D721Med (cell line): ENCODE data around the gene CHADL.

Source experiments
- DNase-seq: peaks from one replicate; pipeline ENCODE4 v3.0.0; 2011; ENCODE audit warnings: low spot score; ENCODE audit not compliant: insufficient read length
- FAIRE-seq: peaks from 2 replicates; lab custom pipeline; 2011; peaks lifted over from hg19 to GRCh38; lab: Jason Lieb, UNC
- CTCF ChIP-seq: IDR thresholded peaks from 2 replicates; pipeline ENCODE4 v1.5.1; 2012; ENCODE audit warnings: mild to moderate bottlenecking, control low read depth; ENCODE audit not compliant: insufficient read depth; ENCODE audit errors: missing control alignments

CHADL gene

GRCh38 chr22:41284465-41284864 lies 43.7 kb upstream of the CHADL start:
- no peak for DNase-seq
- FAIRE-seq: no peak

GRCh38 chr22:41280854-41281253 lies 40.1 kb upstream of the CHADL start:
- FAIRE-seq (no peak), DNase-seq (no peak)
- no peak for TF ChIP-seq CTCF

More at GRCh38 chr22:41284465-41284864, 43.7 kb upstream of the CHADL start:
- TF ChIP-seq CTCF: no peak

GRCh38 chr22:41280065-41280464 lies 39.3 kb upstream of the CHADL start:
- no peak for DNase-seq
- TF ChIP-seq CTCF: no peak
- FAIRE-seq: no peak

GRCh38 chr22:41274856-41275255 lies 34.1 kb upstream of the CHADL start:
- DNase-seq (no peak), FAIRE-seq (no peak)
- no peak for TF ChIP-seq CTCF

- FAIRE-seq (no peak), DNase-seq (no peak)
- TF ChIP-seq CTCF: no peak
Observed at GRCh38 chr22:41273128-41273527, 32.4 kb upstream of the CHADL start.

- TF ChIP-seq CTCF: no peak
- DNase-seq (no peak), FAIRE-seq (no peak)
Observed at GRCh38 chr22:41271787-41272186, 31.1 kb upstream of the CHADL start.

- DNase-seq: no peak
- no peak for FAIRE-seq
Observed at GRCh38 chr22:41267958-41268357, 27.2 kb upstream of the CHADL start.

More at GRCh38 chr22:41267958-41268357, 27.2 kb upstream of the CHADL start:
- no peak for TF ChIP-seq CTCF
